Measurements from ENCODE around the gene POLR3E. TPM values are rescaled to one million over a fixed set of nuclear protein-coding genes. Genes with fewer than 3 reads are reported as not detected.

The POLR3E gene
- total RNA-seq, 1 experiment from 2014 or later, result 65.0 TPM

DNA sequence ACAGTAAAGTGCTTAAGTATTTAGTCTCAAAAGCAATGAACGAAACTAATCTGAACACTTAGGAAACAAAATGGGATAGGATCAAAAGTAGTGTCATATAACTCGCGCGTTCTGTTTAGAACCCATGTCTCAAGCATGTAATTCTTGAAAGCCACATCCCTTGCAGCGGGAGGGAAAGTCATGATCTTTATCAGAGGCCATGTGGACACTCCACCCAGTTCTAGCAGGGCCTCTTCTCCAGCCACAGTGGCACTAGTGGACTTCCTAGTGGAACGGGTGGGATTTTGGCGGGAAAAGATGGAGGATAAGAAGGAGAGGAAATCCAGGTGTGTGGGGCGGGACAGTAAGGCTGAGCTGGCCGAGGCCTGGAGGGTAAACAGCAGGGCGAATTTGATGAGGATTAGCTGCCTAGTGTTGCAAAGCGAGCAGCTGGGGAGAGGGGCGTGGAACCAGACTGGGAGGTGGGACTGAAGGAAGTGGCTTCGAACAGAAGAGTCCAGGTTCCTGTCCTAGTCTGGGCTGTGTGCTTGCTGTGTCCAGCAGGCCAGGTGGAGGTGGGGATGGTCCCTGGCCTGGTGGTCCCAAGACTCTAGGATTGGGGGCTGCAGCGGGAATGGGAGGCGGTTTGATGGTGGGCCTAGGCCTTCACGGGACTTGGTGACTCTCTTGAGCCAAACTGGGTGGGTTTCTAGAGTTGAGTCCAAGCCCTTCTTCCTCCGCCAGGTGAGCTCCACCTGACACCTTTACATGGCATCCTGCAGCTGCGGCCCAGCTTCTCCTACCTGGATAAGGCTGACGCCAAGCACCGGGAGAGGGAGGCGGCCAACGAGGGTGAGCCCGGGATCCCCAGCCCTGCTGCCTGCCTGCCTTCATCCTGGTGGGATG, 15.9 kb downstream of the POLR3E start:
- Histone ChIP-seq H3K79me2 (ENCODE audit: insufficient read depth, low read length) (no peaks in the 10 kb centered on the region), H3K9ac (ENCODE audit: low read length) (no peak overlapping the region), H3K4me2 (ENCODE audit: low read length) (no peak overlapping the region), H3K27me3 (ENCODE audit: insufficient read depth, low read length) (no peaks in the 10 kb centered on the region), H4K20me1 (ENCODE audit: insufficient read depth) (no peaks in the 10 kb centered on the region), H2AFZ (ENCODE audit: low read depth, low read length, poor library complexity, severe bottlenecking) (no peak overlapping the region), H3K27ac (ENCODE audit: low read depth, low read length) (no peak overlapping the region), H3K9me2 (ENCODE audit: insufficient read depth) (no peaks in the 10 kb centered on the region), H3K4me3 (replicated peaks in 1 of 2; ENCODE audit: low read depth in 1 of 2, low read length in 2 of 2) (no peak overlapping the region), H3K4me1 (ENCODE audit: control insufficient read depth in 1 of 2, insufficient read depth in 2 of 2, low read length in 2 of 2) (no peaks in the 10 kb centered on the region), H3K36me3 (ENCODE audit: control insufficient read depth in 1 of 2, insufficient read depth in 2 of 2, low read length in 2 of 2) (peaks cover 28 to 48% of the 10 kb centered on the region in 2 experiments), H3K9me3 (ENCODE audit: control insufficient read depth in 1 of 2, insufficient read depth in 1 of 2, low read depth in 1 of 2, low read length in 2 of 2) (no peaks in the 10 kb centered on the region)
- DNase-seq (ENCODE audit: low read depth, low spot score) (no peak), ATAC-seq (no peak)
- ChIA-PET POLR2A (no interaction called here), CTCF (no interaction called here), RAD21 (ENCODE audit: low non-redundant PET in 1 of 2, low total read pairs in 2 of 2, uncharacterized antibody in 2 of 2, unreplicated experiment in 2 of 2) (no interaction called here)
- intact Hi-C loops (cut with micrococcal nuclease), result no loop called here
- TF ChIP-seq CBX3 (IDR thresholded peaks at IDR 0.05; ENCODE audit: low read depth), result no peak
- TF ChIP-seq EZH2phosphoT487 (IDR thresholded peaks at IDR 0.05; ENCODE audit: borderline replicate concordance), result no peak
- no peak for TF ChIP-seq EZH2 (IDR thresholded peaks at IDR 0.05)
- TF ChIP-seq ELF1 (IDR thresholded peaks at IDR 0.05; ENCODE audit: borderline replicate concordance, low read depth), result no peak
- TF ChIP-seq, protein P1, sequence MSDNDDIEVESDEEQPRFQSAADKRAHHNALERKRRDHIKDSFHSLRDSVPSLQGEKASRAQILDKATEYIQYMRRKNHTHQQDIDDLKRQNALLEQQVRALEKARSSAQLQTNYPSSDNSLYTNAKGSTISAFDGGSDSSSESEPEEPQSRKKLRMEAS (IDR thresholded peaks at IDR 0.05), result no peak
- no TSS peak for BruUV-seq (replicated peaks)

- H3K4me3 ChIP-seq (replicated peaks in 1 of 2; ENCODE audit: low read depth in 1 of 2, low read length in 2 of 2), result no peak overlapping the region
- H3K4me1 ChIP-seq (ENCODE audit: control insufficient read depth in 1 of 2, insufficient read depth in 2 of 2, low read length in 2 of 2), result no peaks in the 10 kb centered on the region
- ChIA-PET RAD21 (ENCODE audit: low non-redundant PET in 1 of 2, low total read pairs in 2 of 2, uncharacterized antibody in 2 of 2, unreplicated experiment in 2 of 2) (no interaction called here), CTCF (no interaction called here), POLR2A (no interaction called here)
- no peaks in the 10 kb centered on the region for H3K9me3 ChIP-seq (ENCODE audit: control insufficient read depth in 1 of 2, insufficient read depth in 1 of 2, low read depth in 1 of 2, low read length in 2 of 2)
- no peak for TF ChIP-seq EZH2 (IDR thresholded peaks at IDR 0.05)
- TF ChIP-seq POLR2AphosphoS5 (IDR thresholded peaks at IDR 0.05; ENCODE audit: low read depth, low read length), result no peak
- no peak for TF ChIP-seq SIN3A (IDR thresholded peaks at IDR 0.05; ENCODE audit: low read depth)
- no peak for TF ChIP-seq CBX3 (IDR thresholded peaks at IDR 0.05; ENCODE audit: low read depth)
- TF ChIP-seq CTCF (IDR thresholded peaks at IDR 0.05 in 2 of 3, conservative IDR thresholded peaks at IDR 0.05 in 1 of 3; ENCODE audit: borderline replicate concordance in 1 of 3, insufficient read depth in 1 of 3, low read depth in 2 of 3, low read length in 2 of 3), result no peak
- no peak for TF ChIP-seq ZNF274 (IDR thresholded peaks at IDR 0.05; ENCODE audit: low read depth, low read length)
- no peak for TF ChIP-seq SRF (IDR thresholded peaks at IDR 0.05; ENCODE audit: low read depth)
- no peak for TF ChIP-seq FOSL1 (IDR thresholded peaks at IDR 0.05; ENCODE audit: low read depth)
- TF ChIP-seq ZFX (IDR thresholded peaks at IDR 0.05), result no peak
- no peak for TF ChIP-seq YY1 (IDR thresholded peaks at IDR 0.05; ENCODE audit: extremely low read depth, insufficient replicate concordance, low read depth, low read length)
- no peak for TF ChIP-seq EGR1 (IDR thresholded peaks at IDR 0.05; ENCODE audit: low read depth)
- H3K9me2 ChIP-seq (ENCODE audit: insufficient read depth), result no peaks in the 10 kb centered on the region
- no peak overlapping the region for H3K27ac ChIP-seq (ENCODE audit: low read depth, low read length)
- H3K79me2 ChIP-seq (ENCODE audit: insufficient read depth, low read length), result no peaks in the 10 kb centered on the region
- no peaks in the 10 kb centered on the region for H3K27me3 ChIP-seq (ENCODE audit: insufficient read depth, low read length)
- no peak overlapping the region for H3K4me2 ChIP-seq (ENCODE audit: low read length)
- peaks cover 24 to 46% of the 10 kb centered on the region in 2 experiments for H3K36me3 ChIP-seq (ENCODE audit: control insufficient read depth in 1 of 2, insufficient read depth in 2 of 2, low read length in 2 of 2)
- ATAC-seq (no peak), DNase-seq (ENCODE audit: low read depth, low spot score) (no peak)
- H4K20me1 ChIP-seq (ENCODE audit: insufficient read depth), result no peaks in the 10 kb centered on the region
- BruUV-seq (replicated peaks), result no TSS peak
- no peak overlapping the region for H2AFZ ChIP-seq (ENCODE audit: low read depth, low read length, poor library complexity, severe bottlenecking)
- no peak overlapping the region for H3K9ac ChIP-seq (ENCODE audit: low read length)
- intact Hi-C loops (cut with micrococcal nuclease), result no loop called here
Observed at GRCh38 chr16:22313876-22314470, 16.8 kb downstream of the POLR3E start.
